ENCODE measurements around the gene SCUBE2.
"Not testable (repeated sequence)": the region's sequence is repeated elsewhere in the genome, so short reads cannot be mapped to it uniquely, and the experiment has no call there.

SCUBE2 gene

GRCh38 chr11:9002920-9003572 lies 88.4 kb downstream of the SCUBE2 start:
- no peak for DNase-seq

- peak; percentile 51 for DNase-seq
Measured at GRCh38 chr11:9001736-9002135, 89.7 kb downstream of the SCUBE2 start.

GRCh38 chr11:8998017-8998416 lies 93.4 kb downstream of the SCUBE2 start:
- no peak for DNase-seq

- no peak for DNase-seq
Measured at GRCh38 chr11:8997451-8997850, 93.9 kb downstream of the SCUBE2 start.

- DNase-seq, result no peak
Measured at GRCh38 chr11:8989453-8989852, 101.9 kb downstream of the SCUBE2 start.

GRCh38 chr11:8988329-8989234 lies 102.8 kb downstream of the SCUBE2 start:
- DNase-seq, result peak; percentile 29

- DNase-seq, result no peak
Measured at GRCh38 chr11:8987446-8987845, 104.0 kb downstream of the SCUBE2 start.

GRCh38 chr11:8986772-8987171 lies 104.6 kb downstream of the SCUBE2 start:
- not testable (repeated sequence) for DNase-seq

- DNase-seq, result no peak
Measured at GRCh38 chr11:8985462-8985861, 105.9 kb downstream of the SCUBE2 start.

- no peak for DNase-seq
Measured at GRCh38 chr11:8983552-8983951, 107.8 kb downstream of the SCUBE2 start.

- DNase-seq, result no peak
Measured at GRCh38 chr11:8980485-8980884, 110.9 kb downstream of the SCUBE2 start.

GRCh38 chr11:8979365-8979764 lies 112.0 kb downstream of the SCUBE2 start:
- DNase-seq, result not testable (repeated sequence)

- no peak for DNase-seq
Measured at GRCh38 chr11:8973121-8973520, 118.3 kb downstream of the SCUBE2 start.

- no peak for DNase-seq
Measured at GRCh38 chr11:8971924-8972316, 119.5 kb downstream of the SCUBE2 start.

- no peak for DNase-seq
Measured at GRCh38 chr11:8971196-8971923, 120.0 kb downstream of the SCUBE2 start.

Measured in amniotic stem cell (primary cell).